22Rv1 (cell line): Measurements from ENCODE around the gene INAFM2.

ENCODE experiments used
- H3K27ac ChIP-seq: fragments of 450-650 bp; 2 replicates; pipeline ENCODE4 v1.5.1; 2017
- CTCF ChIP-seq: fragments of 450-650 bp; IDR thresholded peaks from 2 replicates; pipeline ENCODE4 v1.5.1; 2017; ENCODE audit warnings: mild to moderate bottlenecking
- ZFX ChIP-seq: fragments of 450-650 bp; IDR thresholded peaks from 2 replicates; pipeline ENCODE4 v1.6.1; 2017; ENCODE audit warnings: antibody characterized with exemption, borderline replicate concordance

The INAFM2 gene

GRCh38 chr15:40352281-40352901 is 28.9 kb downstream of the INAFM2 start:
- TF ChIP-seq CTCF (0 out of 2 replicates have a peak, but pooled peaks have one; percentile 3), ZFX (no peak)
- H3K27ac ChIP-seq: peak overlapping the region; percentile 83

DNA sequence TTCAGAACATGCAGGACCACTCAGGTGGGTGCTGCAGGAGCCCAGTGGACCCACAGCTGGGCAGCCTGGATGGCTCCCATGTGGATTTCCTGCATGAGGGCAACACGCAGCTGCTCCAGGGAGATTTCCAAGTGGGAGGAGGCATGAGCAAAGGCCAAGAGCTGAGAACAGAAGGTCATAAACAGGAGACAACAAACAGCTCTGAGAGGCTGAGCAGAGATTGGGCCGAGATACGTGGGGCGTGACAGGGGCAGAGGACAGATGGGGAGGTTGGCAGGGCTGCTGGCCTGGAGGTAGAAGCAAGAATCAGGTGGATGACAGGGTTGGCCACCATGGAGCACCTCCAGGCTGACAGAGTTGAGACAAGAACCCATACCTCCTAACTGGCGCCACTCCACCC is 30.2 kb downstream of the INAFM2 start:
- peak overlapping the region; percentile 83 for H3K27ac ChIP-seq
- no peak for TF ChIP-seq ZFX
- no peak for TF ChIP-seq CTCF

DNA sequence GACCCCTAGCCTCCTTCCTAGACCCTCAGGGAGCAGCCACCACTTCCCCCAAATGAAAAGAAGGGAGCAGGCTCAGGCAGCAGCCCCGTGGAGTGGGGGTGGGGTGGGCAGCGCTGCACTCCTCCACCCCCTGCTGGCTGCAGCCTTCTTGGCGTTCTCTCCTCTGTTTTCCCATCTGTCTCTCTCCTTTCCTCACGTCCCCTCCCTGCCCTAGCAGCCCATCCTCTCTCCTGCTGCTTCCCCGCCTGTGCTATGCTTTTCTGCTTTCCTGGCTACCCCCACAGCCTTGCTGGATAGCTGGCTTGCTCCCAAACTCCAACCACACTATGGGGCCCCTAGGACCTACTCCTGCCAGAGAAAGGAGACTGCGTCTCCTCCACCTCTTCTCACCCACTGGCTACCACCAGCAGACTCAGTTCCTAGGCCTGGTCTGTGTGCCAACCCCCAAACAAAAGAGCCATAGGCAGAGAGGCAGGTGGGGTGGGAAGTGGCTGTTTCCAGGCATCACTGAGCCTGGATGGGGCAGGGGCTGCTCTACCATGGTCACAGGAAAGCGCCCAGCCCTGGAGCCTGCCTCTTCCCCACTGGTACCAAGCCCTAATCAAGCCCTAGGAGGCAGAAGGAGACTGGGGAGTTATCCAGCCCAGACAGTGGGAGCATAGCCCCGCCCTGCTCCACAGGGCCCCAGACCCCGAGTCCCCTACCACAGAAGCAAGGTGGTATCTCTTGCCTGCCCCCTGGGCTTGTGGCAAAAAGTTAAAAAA is 31.1 kb downstream of the INAFM2 start:
- TF ChIP-seq CTCF: peak; percentile 80
- no peak for TF ChIP-seq ZFX
- H3K27ac ChIP-seq: peak overlapping the region; percentile 83

DNA sequence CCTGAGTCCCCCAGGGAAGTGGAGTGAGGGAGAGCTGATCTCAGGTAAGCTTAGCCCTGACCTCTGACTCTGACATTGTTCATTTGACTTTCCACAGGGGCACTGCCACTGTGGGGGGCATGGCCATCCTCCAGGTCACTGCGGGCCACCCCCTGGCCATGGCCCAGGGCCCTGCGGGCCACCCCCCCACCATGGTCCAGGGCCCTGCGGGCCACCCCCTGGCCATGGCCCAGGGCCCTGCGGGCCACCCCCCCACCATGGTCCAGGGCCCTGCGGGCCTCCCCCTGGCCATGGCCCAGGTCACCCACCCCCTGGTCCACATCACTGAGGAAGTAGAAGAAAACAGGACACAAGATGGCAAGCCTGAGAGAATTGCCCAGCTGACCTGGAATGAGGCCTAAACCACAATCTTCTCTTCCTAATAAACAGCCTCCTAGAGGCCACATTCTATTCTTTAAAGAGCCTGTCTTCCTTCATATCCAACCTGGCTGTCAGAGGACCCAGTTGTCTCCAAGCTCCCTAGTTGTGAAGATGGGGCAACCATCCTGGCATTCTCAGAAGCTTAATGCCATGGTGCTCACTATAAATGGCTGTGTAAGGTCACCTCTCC is 32.6 kb downstream of the INAFM2 start:
- no peak overlapping the region for H3K27ac ChIP-seq
- no peak for TF ChIP-seq CTCF
- no peak for TF ChIP-seq ZFX

GRCh38 chr15:40357246-40357645 is 33.8 kb downstream of the INAFM2 start:
- H3K27ac ChIP-seq: no peak overlapping the region
- TF ChIP-seq CTCF (no peak), ZFX (no peak)

GRCh38 chr15:40357723-40358470 is 34.4 kb downstream of the INAFM2 start, which contains the start of gene DISP2:
Gene DISP2 (plus strand): TSS chr15:40358219. CDS start chr15:40358322, 103 bp downstream.
- TF ChIP-seq CTCF (no peak), ZFX (no peak)
- no peak within 1 kb of the TSS for H3K27ac ChIP-seq
